DMS 273 treated with DMSO at 0.1 percent for 48 hours (cell line): ENCODE measurements around the gene MYBPC1.
"Not testable (repeated sequence)": the region's sequence is repeated elsewhere in the genome, so short reads cannot be mapped to it uniquely, and the experiment has no call there.

Experiments used
- DNase-seq: peaks from one replicate; lab custom pipeline; 2025; lab: John Stamatoyannopoulos, UW

MYBPC1 gene

GRCh38 chr12:101654442-101654841 lies 59.7 kb downstream of the MYBPC1 start:
- no peak for DNase-seq

- no peak for DNase-seq
Observed at GRCh38 chr12:101655393-101655792, 60.6 kb downstream of the MYBPC1 start.

GRCh38 chr12:101660662-101661061 lies 65.9 kb downstream of the MYBPC1 start:
- not testable (repeated sequence) for DNase-seq

- no peak for DNase-seq
Observed at GRCh38 chr12:101663298-101663697, 68.5 kb downstream of the MYBPC1 start.

- DNase-seq = no peak
Observed at GRCh38 chr12:101664992-101665391, 70.2 kb downstream of the MYBPC1 start.

GRCh38 chr12:101666052-101666728 lies 71.4 kb downstream of the MYBPC1 start:
- no peak for DNase-seq

GRCh38 chr12:101667591-101667990 lies 72.8 kb downstream of the MYBPC1 start:
- no peak for DNase-seq

- DNase-seq = no peak
Observed at GRCh38 chr12:101670007-101670671, 75.4 kb downstream of the MYBPC1 start.

GRCh38 chr12:101671157-101671791 lies 76.5 kb downstream of the MYBPC1 start:
- no peak for DNase-seq

- no peak for DNase-seq
Observed at GRCh38 chr12:101671833-101672232, 77.1 kb downstream of the MYBPC1 start.

GRCh38 chr12:101675555-101675954 lies 80.8 kb downstream of the MYBPC1 start:
- DNase-seq = no peak

GRCh38 chr12:101676497-101676896 lies 81.7 kb downstream of the MYBPC1 start:
- DNase-seq = not testable (repeated sequence)

- DNase-seq = no peak
Observed at GRCh38 chr12:101678081-101678480, 83.3 kb downstream of the MYBPC1 start.

GRCh38 chr12:101680240-101680639 lies 85.5 kb downstream of the MYBPC1 start:
- DNase-seq = no peak

GRCh38 chr12:101680647-101681046 lies 85.9 kb downstream of the MYBPC1 start:
- DNase-seq = no peak

GRCh38 chr12:101681627-101682026 lies 86.9 kb downstream of the MYBPC1 start:
- DNase-seq = not testable (repeated sequence)

GRCh38 chr12:101685092-101685491 lies 90.3 kb downstream of the MYBPC1 start:
- no peak for DNase-seq

- DNase-seq = no peak
Observed at GRCh38 chr12:101686176-101686575, 91.4 kb downstream of the MYBPC1 start.

GRCh38 chr12:101690544-101691098 lies 95.8 kb downstream of the MYBPC1 start:
- no peak for DNase-seq

GRCh38 chr12:101691503-101692096 lies 96.8 kb downstream of the MYBPC1 start:
- DNase-seq = no peak

- DNase-seq = no peak
Observed at GRCh38 chr12:101694297-101694848, 99.6 kb downstream of the MYBPC1 start.

- DNase-seq = no peak
Observed at GRCh38 chr12:101694986-101695385, 100.2 kb downstream of the MYBPC1 start.
